GM12878 (cell line): ENCODE data around the gene LIMK1. TPM values are rescaled to one million over a fixed set of nuclear protein-coding genes. Genes with fewer than 3 reads are reported as not detected.
A peak's percentile ranks its signal among the peaks of the same experiment; 100 is the strongest.

ENCODE experiments used
- ATAC-seq: fragments of 200-7000 bp; cut with Tn5 transposase; 3 replicates; pipeline ENCODE4 v1.9.1; 2020; ENCODE audit warnings: mild to moderate bottlenecking, moderate library complexity
- Bru-seq: library from RNA; stranded (reverse); fragments of 400-500 nt; gene quantifications from one replicate; lab custom pipeline; 2021; lab: Mats Ljungman, UMichigan
- BruChase-seq, 2 experiments: library from RNA; stranded (reverse); fragments of 400-500 nt; gene quantifications; one replicate each; lab custom pipeline; 2021; lab: Mats Ljungman, UMichigan
- BruUV-seq: library from RNA; stranded (reverse); fragments of 400-500 nt; replicated peaks from 2 replicates; lab custom pipeline; 2021; lab: Mats Ljungman, UMichigan
- CTCF ChIA-PET: fragments of 300-600 bp; sonication (Branson Sonifier 250); formaldehyde crosslinking; extraction: SDS; loops from one replicate; lab custom pipeline; 2021; ENCODE audit warnings: inconsistent platforms; lab: Yijun Ruan, JAX
- POLR2A ChIA-PET: fragments of 350-600 bp; formaldehyde crosslinking; extraction: SDS; loops from one replicate; lab custom pipeline; 2021; ENCODE audit warnings: inconsistent platforms; lab: Charles Lee
- RAD21 ChIA-PET: fragments of 300-600 bp; sonication (Branson Sonifier 250); formaldehyde crosslinking; loops from one replicate; lab custom pipeline; 2023; ENCODE audit warnings: antibody characterized with exemption; ENCODE audit not compliant: unreplicated experiment; lab: Charles Lee
- SMC1A ChIA-PET: fragments of 300-600 bp; sonication (Branson Sonifier 250); formaldehyde crosslinking; loops from one replicate; lab custom pipeline; 2023; ENCODE audit not compliant: unreplicated experiment, uncharacterized antibody; lab: Charles Lee
- DNase-seq: peaks from one replicate; pipeline ENCODE4 v3.0.0-alpha.2; 2011; ENCODE audit warnings: low read depth, low spot score
- FAIRE-seq: peaks from 3 replicates; lab custom pipeline; 2011; peaks lifted over from hg19 to GRCh38; lab: Jason Lieb, UNC
- H2AFZ ChIP-seq: 2 replicates; pipeline ENCODE4 v1.6.0; 2011; ENCODE audit warnings: low read depth, low read length, control low read depth; ENCODE audit not compliant: control insufficient read depth
- H3K27ac ChIP-seq: 2 replicates; pipeline ENCODE4 v1.5.1; 2011; ENCODE audit warnings: control low read depth; ENCODE audit not compliant: control insufficient read depth, insufficient read depth
- H3K27me3 ChIP-seq, 2 experiments: replicated peaks in 1 of 2; 2 replicates each; pipeline versions ENCODE4 v1.6.0 to v1.6.1; 2011; ENCODE audit warnings: low read length in 1 of 2; ENCODE audit not compliant: control insufficient read depth in 2 of 2, insufficient read depth in 2 of 2
- H3K36me3 ChIP-seq, 2 experiments: 2 replicates each; pipeline ENCODE4 v1.5.1; 2011; ENCODE audit warnings: low read length in 1 of 2; ENCODE audit not compliant: control insufficient read depth in 2 of 2, insufficient read depth in 2 of 2
- H3K4me1 ChIP-seq: 2 replicates; pipeline ENCODE4 v1.6.1; 2011; ENCODE audit warnings: mild to moderate bottlenecking, low read length, moderate library complexity, mixed read lengths; ENCODE audit not compliant: control insufficient read depth, insufficient read depth
- H3K4me2 ChIP-seq: 2 replicates; pipeline ENCODE4 v1.6.0; 2011; ENCODE audit warnings: control low read depth; ENCODE audit not compliant: control insufficient read depth, insufficient read depth
- H3K4me3 ChIP-seq: fragments of 200-600 bp; sonication (generic); 2 replicates; pipeline ENCODE4 v1.5.1; 2016
- H3K79me2 ChIP-seq: 2 replicates; pipeline ENCODE4 v1.6.0; 2011; ENCODE audit warnings: low read length; ENCODE audit not compliant: control insufficient read depth, insufficient read depth
- H3K9ac ChIP-seq: 2 replicates; pipeline ENCODE4 v1.8.0; 2011; ENCODE audit warnings: low read length, control low read depth, mixed read lengths; ENCODE audit not compliant: control insufficient read depth, insufficient read depth
- H3K9me3 ChIP-seq: replicated peaks from 3 replicates; pipeline ENCODE4 v1.5.1; 2011; ENCODE audit warnings: mild to moderate bottlenecking, low read length; ENCODE audit not compliant: control insufficient read depth, insufficient read depth
- H4K20me1 ChIP-seq: 2 replicates; pipeline ENCODE4 v1.6.0; 2011; ENCODE audit not compliant: control insufficient read depth, insufficient read depth
- E4F1 ChIP-seq: fragments of 450-650 bp; IDR thresholded peaks from 2 replicates; pipeline ENCODE4 v1.6.1; 2018; ENCODE audit warnings: borderline replicate concordance, mild to moderate bottlenecking; ENCODE audit not compliant: partially characterized antibody
- EGR1 ChIP-seq, 2 experiments: IDR thresholded peaks; 1 replicate in 1 of 2; 2 replicates in 1 of 2; pipeline ENCODE4 v1.6.1; 2011 to 2012; ENCODE audit warnings: low read depth in 2 of 2, low read length in 2 of 2, borderline replicate concordance in 1 of 2, mild to moderate bottlenecking in 1 of 2, moderate library complexity in 1 of 2
- FOS ChIP-seq: IDR thresholded peaks from 3 replicates; pipeline ENCODE4 v1.6.1; 2011; ENCODE audit warnings: borderline replicate concordance; ENCODE audit not compliant: insufficient read length; ENCODE audit errors: extremely low read depth
- LARP7 ChIP-seq: fragments of 450-650 bp; IDR thresholded peaks from 2 replicates; pipeline ENCODE4 v1.6.1; 2017; ENCODE audit warnings: mild to moderate bottlenecking
- MLLT1 ChIP-seq: fragments of 450-650 bp; IDR thresholded peaks from 2 replicates; pipeline ENCODE4 v1.6.1; 2016; ENCODE audit warnings: mild to moderate bottlenecking
- NKRF ChIP-seq: fragments of 450-650 bp; conservative IDR thresholded peaks from 2 replicates; pipeline ENCODE4 v1.6.1; 2017; ENCODE audit warnings: mild to moderate bottlenecking, moderate library complexity
- POLR2A ChIP-seq: IDR thresholded peaks from 2 replicates; pipeline ENCODE4 v1.6.1; 2011; ENCODE audit warnings: low read depth, mild to moderate bottlenecking, low read length
- TAF1 ChIP-seq: IDR thresholded peaks from 2 replicates; pipeline ENCODE4 v1.6.1; 2011; ENCODE audit warnings: mild to moderate bottlenecking, low read depth, low read length, borderline replicate concordance
- ZNF24 ChIP-seq: fragments of 450-650 bp; IDR thresholded peaks from 2 replicates; pipeline ENCODE4 v1.6.1; 2017; ENCODE audit warnings: antibody characterized with exemption, mild to moderate bottlenecking
- WGBS: methylation state at CpG from one replicate; pipeline ENCODE4 v1.1.6; 2016; ENCODE audit warnings: low lambda C conversion rate; ENCODE audit not compliant: insufficient replicate concordance, insufficient coverage; ENCODE audit errors: missing lambda C conversion rate; 5-methylcytosine and 5-hydroxymethylcytosine counted together
- in situ Hi-C: fragments of 300-500 bp; cut with MboI; formaldehyde crosslinking; loops from 9 replicates; pipeline ENCODE4 v1.14.3; 2018; ENCODE audit warnings: mixed read lengths
- intact Hi-C: fragments of 100-400 bp; cut with micrococcal nuclease; formaldehyde crosslinking; loops from one replicate; pipeline ENCODE4 v1.14.2; 2022; ENCODE audit not compliant: unreplicated experiment
- long read RNA-seq, 2 experiments: library from polyadenylated mRNA; unstranded; transcript quantifications; one replicate each; pipeline ENCODE4 v2.0.0, GENCODE V29; 2019 to 2020
- polyA minus RNA-seq, 3 experiments: library from RNA; depleted of rRNA, polyadenylated mRNA; stranded (reverse); fragments of >200 nt; gene quantifications; 2 replicates each; pipeline ENCODE4 v1.2.3, GENCODE V29; 2011
- polyA plus RNA-seq, 11 experiments: library from polyadenylated mRNA; depleted of rRNA in 4 of 11; unstranded in 6 of 11; stranded (reverse) in 5 of 11; fragments of >200 nt; fragmentation: Nextera tagmentation in 4 of 11; fragmentation: Illumina TruSeq in 1 of 11; extraction: Ambion mirVana in 4 of 11; extraction: Trizol in 1 of 11; gene quantifications; 1 replicate in 1 of 11; 2 replicates in 10 of 11; pipeline versions ENCODE4 v1.2.1 to v1.2.3, GENCODE V29; 2011 to 2016; ENCODE audit warnings: inconsistent platforms in 2 of 11, missing spikeins in 2 of 11, low read depth in 1 of 11
- total RNA-seq, 4 experiments: library from RNA; depleted of rRNA in 3 of 4; stranded (reverse); fragments of >200 nt in 3 of 4; fragmentation: Illumina TruSeq in 1 of 4; extraction: Trizol in 1 of 4; gene quantifications; 2 replicates each; pipeline versions ENCODE4 v1.2.1 to v1.2.3, GENCODE V29; 2013 to 2021

LIMK1 gene
- 38.9 and 47.2 TPM in 2 replicates for total RNA-seq (2013; cell fraction: nucleolus; rRNA removed)
- total RNA-seq (2014; rRNA removed) (41.0 and 42.6 TPM in 2 replicates), total RNA-seq (2014; rRNA removed; fragmentation: Illumina TruSeq; extraction: Trizol) (21.9 and 24.5 TPM in 2 replicates), total RNA-seq (2021) (55.8 and 59.4 TPM in 2 replicates), polyA plus RNA-seq (2011; rRNA removed) (17.6 and 46.1 TPM in 2 replicates), polyA plus RNA-seq (2014; fragmentation: Illumina TruSeq; extraction: Trizol) (10.5 and 33.0 TPM in 2 replicates), polyA plus RNA-seq (2014; fragmentation: Nextera tagmentation; extraction: Ambion mirVana) (under 1 TPM; 0.71 to 0.77 TPM), polyA plus RNA-seq (2014; rRNA removed) (40.6 and 45.4 TPM in 2 replicates), polyA plus RNA-seq (2016; fragmentation: Nextera tagmentation; extraction: Ambion mirVana) (10 to 100 TPM; 15.0 to 18.1 TPM), polyA minus RNA-seq (2011; rRNA and poly(A)+ RNA removed) (49.7 and 84.6 TPM in 2 replicates), Bru-seq, nascent RNA (percentile 58 among the genes with signal in this experiment), BruChase-seq, experiment 1, labeled RNA remaining after a 6-hour chase (percentile 67 among the genes with signal in this experiment), BruChase-seq, experiment 2, labeled RNA remaining after a 2-hour chase (percentile 62 among the genes with signal in this experiment)
- polyA plus RNA-seq (2011; ENCODE audit: low read depth), result 18.7 TPM
- polyA plus RNA-seq (2011; cell fraction: cytosol; rRNA removed), result 80.0 and 80.6 TPM in 2 replicates
- 95.4 and 153 TPM in 2 replicates for polyA plus RNA-seq (2011; cell fraction: nucleus; rRNA removed)
- polyA plus RNA-seq (2012), result 39.3 and 42.2 TPM in 2 replicates
- 24.6 and 30.9 TPM in 2 replicates for polyA minus RNA-seq (2011; cell fraction: cytosol; rRNA and poly(A)+ RNA removed)
- polyA minus RNA-seq (2011; cell fraction: nucleus; rRNA and poly(A)+ RNA removed), result 15.8 and 30.3 TPM in 2 replicates
- long read RNA-seq, experiment 1, transcript LIMK1-208 (15 exons, 2,170 nt), result major isoform, 5 of 9 reads
- long read RNA-seq, experiment 1, partial matches to known transcripts, result 2 of 9 reads
- long read RNA-seq, experiment 1, other reads (novel, unspliced or antisense), result 2 of 9 reads
- long read RNA-seq, experiment 2, partial matches to known transcripts, result 4 of 5 reads
- long read RNA-seq, experiment 2, other reads (novel, unspliced or antisense), result 1 of 5 reads

- Histone ChIP-seq H3K27ac (peak within 1 kb of the TSS; percentile 63), H3K4me2 (peak within 1 kb of the TSS; percentile 98), H3K36me3 (peaks cover 0 to 8% of the 10 kb centered on the region in 2 experiments; a peak in 1 of 4 replicates), H4K20me1 (no peaks in the 10 kb centered on the region), H3K79me2 (peaks cover 5% of the 10 kb centered on the region; the same call in 1 of the 2 replicates), H3K9me3 (no peaks in the 10 kb centered on the region), H2AFZ (peak within 1 kb of the TSS; percentile 54), H3K4me3 (peak within 1 kb of the TSS; percentile 94), H3K4me1 (peaks cover 13% of the 10 kb centered on the region), H3K9ac (peak within 1 kb of the TSS; percentile 84), H3K27me3 (no peaks in the 10 kb centered on the region)
- intact Hi-C loops, result loop anchor here (1.0 kb wide), 1 partner anchor 91 kb away; the partner anchor contains the start of gene EIF4H
- DNase-seq (no peak), FAIRE-seq (no peak), ATAC-seq (peak; percentile 81)
- ChIA-PET CTCF (interaction anchor here (0.6 to 1.1 kb wide), 2 partner anchors 17 to 19 kb away, joined by 3 to 4 read pairs; no protein-coding TSS in a partner anchor), POLR2A (interaction anchor here (0.7 to 2.3 kb wide), 6 partner anchors 9 to 187 kb away, joined by 3 to 18 read pairs (median 6); no protein-coding TSS in a partner anchor), SMC1A (interaction anchor here (1.1 to 2.6 kb wide), 2 partner anchors 11 to 17 kb away, joined by 3 to 10 read pairs; no protein-coding TSS in a partner anchor), RAD21 (interaction anchor here (0.8 to 1.9 kb wide), 5 partner anchors 9 to 318 kb away, joined by 3 to 12 read pairs (median 5); no protein-coding TSS in a partner anchor)
- BruUV-seq, result no TSS peak
- in situ Hi-C loops, result loop anchor here (10.0 kb wide), 1 partner anchor 92 kb away; the partner anchor contains the start of gene EIF4H
- WGBS, result 29% methylated on average over 35 of the region's 71 CpGs
- TF ChIP-seq POLR2A, result peak; percentile 65
- TF ChIP-seq NKRF, result peak; percentile 50; the same call in 1 of the 2 replicates
- TF ChIP-seq E4F1, result no peak
- no peak for TF ChIP-seq FOS
- TF ChIP-seq MLLT1, result no peak
- 0 out of 2 replicates have a peak, but pooled peaks have one; percentile 21 for TF ChIP-seq LARP7
- peak; percentile 50; the same call in 1 of the 2 replicates for TF ChIP-seq TAF1
- peak; percentile 92 for TF ChIP-seq ZNF24
- peak in 1 of 2 experiments; percentile 61; a peak in 2 of 3 replicates for TF ChIP-seq EGR1 (IDR thresholded peaks at IDR 0.05; ENCODE audit: borderline replicate concordance in 1 of 2, low read depth in 2 of 2, low read length in 2 of 2)
Measured at GRCh38 chr7:74083117-74083876, at the start of gene LIMK1. Gene LIMK1, plus strand, starts transcription at chr7:74083804. Its CDS starts 187 bp downstream, at chr7:74083991.
